Measurements from ENCODE around the gene DIS3L. TPM values are rescaled to one million over a fixed set of nuclear protein-coding genes. Genes with fewer than 3 reads are reported as not detected.
"Not testable (repeated sequence)": the region's sequence is repeated elsewhere in the genome, so short reads cannot be mapped to it uniquely, and the experiment has no call there.

The DIS3L gene
- total RNA-seq, 2 donors from 2014 or later, result 17.2 to 19.9 TPM

DNA sequence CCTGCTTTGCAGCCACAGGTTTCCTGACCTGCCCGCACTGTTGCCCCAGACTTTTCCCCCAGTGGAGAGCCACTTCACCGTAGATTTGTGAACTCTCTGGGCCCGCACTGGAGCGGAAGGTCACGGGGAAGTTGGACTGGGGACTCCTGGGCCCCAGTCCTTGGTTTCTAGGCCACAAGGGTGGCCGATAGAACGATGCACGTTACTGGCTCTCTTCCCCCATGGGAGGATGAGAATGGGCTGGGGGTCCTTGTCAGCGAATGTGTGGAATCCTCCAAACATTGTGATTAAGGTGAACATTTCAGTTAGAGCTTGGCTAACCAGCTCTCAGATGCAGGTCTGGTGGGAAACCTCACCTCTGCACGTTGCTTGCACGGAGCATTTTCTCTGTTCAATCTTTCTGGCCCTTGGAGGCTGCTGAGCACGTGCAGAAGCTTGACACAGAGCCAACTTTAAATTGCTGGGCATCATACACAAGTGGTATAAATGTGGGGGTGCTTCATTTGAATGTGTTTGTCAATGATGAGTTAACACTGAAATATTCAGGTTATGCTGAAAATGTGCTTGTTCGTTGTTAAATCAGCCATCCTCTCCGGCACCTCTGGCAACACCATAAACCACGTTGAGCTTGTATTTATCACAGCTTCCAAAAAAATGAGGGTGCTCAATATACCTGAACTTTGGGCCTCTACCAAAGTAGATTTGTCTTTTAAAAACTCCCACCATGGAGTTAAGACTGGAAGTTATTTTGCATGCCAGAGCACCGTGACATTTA, 976 bp downstream of the DIS3L start:
- peak; percentile 66 for DNase-seq
- H3K9me3 ChIP-seq, result no peaks in the 10 kb centered on the region
- H3K4me1 ChIP-seq, result peaks cover 4% of the 10 kb centered on the region
- intact Hi-C loops (cut with DNase I), result no loop called here
- no peaks in the 10 kb centered on the region for H3K27me3 ChIP-seq
- TF ChIP-seq, protein P1, sequence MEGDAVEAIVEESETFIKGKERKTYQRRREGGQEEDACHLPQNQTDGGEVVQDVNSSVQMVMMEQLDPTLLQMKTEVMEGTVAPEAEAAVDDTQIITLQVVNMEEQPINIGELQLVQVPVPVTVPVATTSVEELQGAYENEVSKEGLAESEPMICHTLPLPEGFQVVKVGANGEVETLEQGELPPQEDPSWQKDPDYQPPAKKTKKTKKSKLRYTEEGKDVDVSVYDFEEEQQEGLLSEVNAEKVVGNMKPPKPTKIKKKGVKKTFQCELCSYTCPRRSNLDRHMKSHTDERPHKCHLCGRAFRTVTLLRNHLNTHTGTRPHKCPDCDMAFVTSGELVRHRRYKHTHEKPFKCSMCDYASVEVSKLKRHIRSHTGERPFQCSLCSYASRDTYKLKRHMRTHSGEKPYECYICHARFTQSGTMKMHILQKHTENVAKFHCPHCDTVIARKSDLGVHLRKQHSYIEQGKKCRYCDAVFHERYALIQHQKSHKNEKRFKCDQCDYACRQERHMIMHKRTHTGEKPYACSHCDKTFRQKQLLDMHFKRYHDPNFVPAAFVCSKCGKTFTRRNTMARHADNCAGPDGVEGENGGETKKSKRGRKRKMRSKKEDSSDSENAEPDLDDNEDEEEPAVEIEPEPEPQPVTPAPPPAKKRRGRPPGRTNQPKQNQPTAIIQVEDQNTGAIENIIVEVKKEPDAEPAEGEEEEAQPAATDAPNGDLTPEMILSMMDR (IDR thresholded peaks at IDR 0.05), result no peak
- no peaks in the 10 kb centered on the region for H3K36me3 ChIP-seq
- H3K9ac ChIP-seq (ENCODE audit: low read depth in 2 of 2, low read length in 2 of 2), result peak overlapping the region; percentile 79 to 87
- H3K4me3 ChIP-seq, result peak overlapping the region; percentile 65
- H3K27ac ChIP-seq, result peak overlapping the region; percentile 91

DNA sequence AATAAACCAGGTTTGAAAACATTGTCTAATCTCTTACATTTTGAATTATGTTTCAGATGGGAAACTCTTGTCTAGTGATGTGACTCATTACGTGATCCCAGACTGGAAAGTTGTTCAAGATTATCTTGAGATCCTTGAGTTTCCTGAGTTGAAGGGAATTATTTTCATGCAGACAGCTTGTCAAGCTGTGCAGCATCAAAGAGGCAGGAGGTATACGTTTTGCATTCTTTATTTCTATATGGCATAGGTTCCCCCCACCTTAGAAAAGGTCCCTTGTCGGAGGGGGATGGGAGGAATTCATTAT, 1.5 kb downstream of the DIS3L start:
- Histone ChIP-seq H3K4me3 (no peak overlapping the region), H3K27me3 (no peaks in the 10 kb centered on the region), H3K9ac (ENCODE audit: low read depth in 2 of 2, low read length in 2 of 2) (peak overlapping the region in 1 of 2 donors; percentile 87), H3K4me1 (peaks cover 4% of the 10 kb centered on the region), H3K27ac (no peak overlapping the region), H3K9me3 (no peaks in the 10 kb centered on the region), H3K36me3 (no peaks in the 10 kb centered on the region)
- intact Hi-C loops (cut with DNase I), result no loop called here
- TF ChIP-seq, protein P1 (IDR thresholded peaks at IDR 0.05), result no peak
- DNase-seq, result no peak

DNA sequence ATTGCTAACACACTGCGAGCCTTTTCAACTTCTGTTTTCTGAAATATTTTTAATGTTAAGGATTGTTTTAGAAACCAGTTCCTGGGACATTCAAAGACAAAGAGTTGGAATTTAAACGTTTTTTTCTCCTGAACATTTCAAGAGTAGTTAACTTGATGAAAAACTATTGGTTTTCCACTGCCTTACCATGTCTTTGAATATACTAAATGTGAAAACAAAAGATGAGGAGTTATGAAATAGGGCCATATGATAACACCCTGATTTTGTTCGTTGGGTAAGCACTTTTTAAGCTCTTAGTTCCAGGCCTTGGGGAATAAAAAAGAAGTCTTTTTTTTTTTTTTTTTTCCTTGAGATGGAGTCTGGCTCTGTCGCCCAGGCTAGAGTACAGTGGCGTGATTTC, 2.8 kb downstream of the DIS3L start:
- no peaks in the 10 kb centered on the region for H3K36me3 ChIP-seq
- intact Hi-C loops (cut with DNase I), result no loop called here
- TF ChIP-seq, protein P1 (IDR thresholded peaks at IDR 0.05), result no peak

DNA sequence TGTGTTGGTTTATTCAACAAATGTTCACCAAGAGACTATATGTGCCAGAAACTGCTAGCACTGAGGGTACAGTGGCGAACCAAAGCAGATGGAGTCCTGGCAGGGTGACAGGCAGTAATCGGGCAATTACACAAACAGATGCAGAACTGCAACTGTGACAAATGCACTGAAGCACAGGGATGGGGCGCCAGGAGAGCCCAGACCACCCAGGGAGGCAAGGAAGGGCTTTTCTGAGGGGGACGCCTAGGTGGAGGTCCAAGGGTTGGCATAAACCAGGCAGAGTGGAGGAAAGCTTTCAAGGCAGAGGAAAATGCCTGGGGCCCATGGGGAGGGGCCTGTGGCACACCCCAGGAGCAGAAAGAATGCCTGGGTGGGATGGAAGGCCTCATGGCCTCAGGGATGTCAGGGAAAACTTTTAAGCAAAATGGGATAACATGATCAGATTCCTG, 5.5 kb downstream of the DIS3L start:
- Histone ChIP-seq H3K36me3 (no peaks in the 10 kb centered on the region), H3K27ac (no peak overlapping the region), H3K9ac (ENCODE audit: low read depth in 2 of 2, low read length in 2 of 2) (no peak overlapping the region), H3K9me3 (no peaks in the 10 kb centered on the region), H3K4me1 (no peaks in the 10 kb centered on the region), H3K4me3 (no peak overlapping the region), H3K27me3 (no peaks in the 10 kb centered on the region)
- DNase-seq, result no peak
- intact Hi-C loops (cut with DNase I), result no loop called here
- TF ChIP-seq, protein P1 (IDR thresholded peaks at IDR 0.05), result no peak

More for the DNA sequence above, 2.8 kb downstream of the DIS3L start:
- Histone ChIP-seq H3K4me1 (peaks cover 4% of the 10 kb centered on the region), H3K9me3 (no peaks in the 10 kb centered on the region), H3K27ac (no peak overlapping the region), H3K9ac (ENCODE audit: low read depth in 2 of 2, low read length in 2 of 2) (no peak overlapping the region), H3K4me3 (no peak overlapping the region), H3K27me3 (no peaks in the 10 kb centered on the region)
- DNase-seq, result no peak

DNA sequence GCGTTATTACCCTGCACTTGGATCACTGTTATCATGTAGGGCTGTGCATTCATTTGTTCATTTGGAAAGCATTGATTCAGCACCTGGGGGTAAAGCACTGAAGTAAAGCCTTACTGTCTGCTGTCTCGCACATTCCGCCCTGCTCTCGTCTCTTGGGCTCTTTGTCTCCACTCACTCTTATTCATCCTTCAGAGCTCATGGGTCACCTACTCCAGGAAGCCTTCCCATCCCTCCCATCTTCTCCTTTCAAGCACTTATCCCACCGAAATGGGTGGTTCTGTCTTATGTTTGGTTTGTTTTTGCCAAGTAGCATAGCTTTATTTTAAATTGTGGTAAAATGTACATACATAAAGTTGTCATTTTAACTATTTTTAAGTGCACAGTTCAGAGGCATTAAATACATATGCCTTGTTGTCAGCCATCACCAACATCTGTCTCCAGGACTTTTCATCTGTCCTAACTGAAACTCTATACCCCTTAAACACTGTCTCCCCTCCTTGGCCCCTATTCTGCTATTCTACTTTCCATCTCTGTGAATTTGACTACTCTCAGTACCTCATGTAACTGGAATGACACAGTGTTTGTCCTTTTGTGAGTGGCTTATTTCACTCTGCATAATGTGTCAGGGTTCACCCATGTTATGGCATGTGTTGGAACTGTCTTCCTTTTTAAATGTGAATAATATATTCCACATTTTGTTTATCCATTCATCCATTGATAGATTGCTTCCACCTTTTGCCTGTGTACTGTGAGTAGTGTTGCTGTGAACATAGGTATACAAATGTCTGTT, 9.3 kb downstream of the DIS3L start:
- Histone ChIP-seq H3K27me3 (no peaks in the 10 kb centered on the region), H3K4me1 (no peaks in the 10 kb centered on the region), H3K9me3 (no peaks in the 10 kb centered on the region), H3K4me3 (no peak overlapping the region), H3K27ac (no peak overlapping the region), H3K9ac (ENCODE audit: low read depth in 2 of 2, low read length in 2 of 2) (no peak overlapping the region), H3K36me3 (no peaks in the 10 kb centered on the region)
- intact Hi-C loops (cut with DNase I), result loop anchor here (10.0 kb wide), 1 partner anchor 192 kb away; the partner anchor contains the start of gene SNAPC5
- no peak for DNase-seq
- TF ChIP-seq, protein P1 (IDR thresholded peaks at IDR 0.05), result no peak

DNA sequence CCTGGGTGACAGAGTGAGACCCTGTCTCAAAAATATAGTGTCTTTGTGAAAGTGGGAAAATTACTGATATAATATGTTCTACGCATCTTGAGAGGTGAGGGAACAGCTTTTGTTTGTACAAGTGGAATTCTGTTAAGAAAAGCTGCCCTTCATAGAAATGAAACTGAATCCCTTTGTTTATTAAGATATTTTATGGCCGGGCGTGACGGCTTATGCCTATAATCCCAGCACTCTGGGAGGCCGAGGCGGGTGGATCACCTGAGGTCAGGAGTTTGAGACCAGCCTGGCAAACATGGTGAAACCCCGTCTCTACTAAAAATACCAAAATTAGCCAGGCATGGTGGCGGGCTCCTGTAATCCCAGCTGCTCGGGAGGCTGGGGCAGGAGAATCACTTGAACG, 11.1 kb downstream of the DIS3L start:
- intact Hi-C loops (cut with DNase I), result loop anchor here (10.0 kb wide), 1 partner anchor 190 kb away; the partner anchor contains the start of gene SNAPC5
- H3K9me3 ChIP-seq; H3K27me3 ChIP-seq; H3K27ac ChIP-seq; H3K36me3 ChIP-seq; H3K9ac ChIP-seq (ENCODE audit: low read depth in 2 of 2, low read length in 2 of 2); H3K4me3 ChIP-seq; H3K4me1 ChIP-seq: not testable (repeated sequence)
- DNase-seq, result peak; percentile 48
